Pancreas (tissue), 10 donors: Measurements from ENCODE around the gene KCNK3. TPM values are rescaled to one million over a fixed set of nuclear protein-coding genes. Genes with fewer than 3 reads are reported as not detected.
A peak's percentile ranks its signal among the peaks of the same experiment; 100 is the strongest.

Experiments used
- ATAC-seq, 4 donors: fragments of 200-7000 bp; cut with Tn5 transposase; one replicate each; pipeline versions ENCODE4 v1.8.0 to v1.9.1; 2020; ENCODE audit warnings: mild to moderate bottlenecking in 4 of 4, moderate library complexity in 4 of 4
- DNase-seq, 6 donors: peaks; one replicate each; pipeline ENCODE4 v3.0.0-alpha.2; 2020
- FAIRE-seq: peaks from 2 replicates; lab custom pipeline; 2012; peaks lifted over from hg19 to GRCh38; lab: Jason Lieb, UNC
- H3K27ac ChIP-seq, 4 donors: fragments of 200-600 bp; sonication (generic); 1 replicate in 3 of 4; 2 replicates in 1 of 4; pipeline versions ENCODE4 v1.5.0 to v1.8.0; 2020
- H3K27me3 ChIP-seq, 4 donors: fragments of 200-600 bp; one replicate each; pipeline ENCODE4 v1.8.0; 2021
- H3K36me3 ChIP-seq, 3 donors: fragments of 200-600 bp; sonication (generic) in 1 of 3; one replicate each; pipeline versions ENCODE4 v1.5.0 to v1.8.0; 2020 to 2021
- H3K4me1 ChIP-seq, 3 donors: fragments of 200-600 bp; one replicate each; pipeline ENCODE4 v1.8.0; 2021
- H3K4me3 ChIP-seq, 4 donors: fragments of 200-600 bp; sonication (generic) in 2 of 4; one replicate each; pipeline versions ENCODE4 v1.5.0 to v1.8.0; 2020 to 2021
- H3K9me3 ChIP-seq, 4 donors: fragments of 200-600 bp; one replicate each; pipeline ENCODE4 v1.8.0; 2021
- WGBS, 2 donors: extraction: QIAGEN DNeasy Blood & Tissue Kit; methylation state at CpG; one replicate each; pipeline ENCODE4 v1.1.7; 2013; 5-methylcytosine and 5-hydroxymethylcytosine counted together
- intact Hi-C, 3 donors: fragments of 100-400 bp; cut with DNase I; formaldehyde crosslinking; loops; one replicate each; pipeline versions ENCODE4 v1.11.1 to v1.14.2; 2022
- polyA plus RNA-seq, 2 donors: library from polyadenylated mRNA; stranded (reverse); fragments of 200-250 nt; gene quantifications; one replicate each; pipeline ENCODE4 v1.2.3, GENCODE V29; 2013
- total RNA-seq, 6 donors: library from RNA; stranded (reverse); fragmentation: NEBNext Ultra II Directional in 4 of 6; extraction: Animal tissue kit (Norgen Biotek cat#: 25700) in 4 of 6; gene quantifications; one replicate each; pipeline versions ENCODE4 v1.2.1 to v1.2.4, GENCODE V29; 2021 to 2023
- TF ChIP-seq, protein P1 (sequence below), 4 donors: fragments of 200-600 bp; sonication (generic) in 3 of 4; IDR thresholded peaks; one replicate each; pipeline versions ENCODE4 v1.5.0 to v1.8.0; 2021; ENCODE audit warnings: antibody characterized with exemption in 4 of 4
- donor health status: healthy with polysubstance abuse.
- donor health status: DM: no; HTN: no; CAD: no; lungs with moderate emphysema.
- donor health status: DM: no; HTN: no; CAD: no.
- donor health status: control.
- donor health status: control.
- donor health status: Bipolar disorder and iron deficiency.
- donor health status: DM: yes; HTN: yes; CAD: no.
- donor health status: DM: no; HTN: no; CAD: no.
- donor health status: DM: no; HTN: no; CAD: no.
- donor health status: DM: yes; HTN: yes; CAD: no.

KCNK3 gene
- total and polyA plus RNA-seq, 8 donors = 7.5 to 46.4 (median 30.2) TPM

DNA sequence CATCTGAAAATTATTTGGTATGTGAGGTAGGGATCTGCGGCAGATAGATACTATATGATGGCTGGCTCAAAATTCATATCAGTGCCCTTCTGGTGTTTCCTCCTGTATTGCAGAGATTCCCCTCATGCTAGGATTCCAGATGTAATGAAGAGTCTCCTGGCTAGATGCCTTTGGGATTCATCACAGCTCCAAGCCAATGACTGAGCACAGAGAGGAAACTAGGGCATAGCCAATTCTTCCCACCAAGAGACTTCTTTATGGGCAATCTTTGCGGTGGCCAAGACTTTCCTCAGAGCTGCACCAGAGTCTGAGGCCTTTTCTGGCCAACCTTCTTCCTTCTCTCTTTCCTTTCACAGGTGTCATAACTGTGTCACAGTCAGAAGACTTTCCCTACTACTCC is 25.9 kb upstream of the KCNK3 start:
- Histone ChIP-seq H3K9me3 (no peaks in the 10 kb centered on the region), H3K27me3 (no peaks in the 10 kb centered on the region), H3K4me3 (no peak overlapping the region), H3K36me3 (no peaks in the 10 kb centered on the region), H3K4me1 (no peaks in the 10 kb centered on the region), H3K27ac (no peak overlapping the region)
- DNase-seq (no peak), ATAC-seq (no peak), FAIRE-seq (no peak)
- intact Hi-C loops = no loop called here
- 50 to 75% methylated on average over 2 of the region's 2 CpGs for WGBS, 2 donors
- TF ChIP-seq, protein P1, sequence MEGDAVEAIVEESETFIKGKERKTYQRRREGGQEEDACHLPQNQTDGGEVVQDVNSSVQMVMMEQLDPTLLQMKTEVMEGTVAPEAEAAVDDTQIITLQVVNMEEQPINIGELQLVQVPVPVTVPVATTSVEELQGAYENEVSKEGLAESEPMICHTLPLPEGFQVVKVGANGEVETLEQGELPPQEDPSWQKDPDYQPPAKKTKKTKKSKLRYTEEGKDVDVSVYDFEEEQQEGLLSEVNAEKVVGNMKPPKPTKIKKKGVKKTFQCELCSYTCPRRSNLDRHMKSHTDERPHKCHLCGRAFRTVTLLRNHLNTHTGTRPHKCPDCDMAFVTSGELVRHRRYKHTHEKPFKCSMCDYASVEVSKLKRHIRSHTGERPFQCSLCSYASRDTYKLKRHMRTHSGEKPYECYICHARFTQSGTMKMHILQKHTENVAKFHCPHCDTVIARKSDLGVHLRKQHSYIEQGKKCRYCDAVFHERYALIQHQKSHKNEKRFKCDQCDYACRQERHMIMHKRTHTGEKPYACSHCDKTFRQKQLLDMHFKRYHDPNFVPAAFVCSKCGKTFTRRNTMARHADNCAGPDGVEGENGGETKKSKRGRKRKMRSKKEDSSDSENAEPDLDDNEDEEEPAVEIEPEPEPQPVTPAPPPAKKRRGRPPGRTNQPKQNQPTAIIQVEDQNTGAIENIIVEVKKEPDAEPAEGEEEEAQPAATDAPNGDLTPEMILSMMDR (IDR thresholded peaks at IDR 0.05) = no peak

DNA sequence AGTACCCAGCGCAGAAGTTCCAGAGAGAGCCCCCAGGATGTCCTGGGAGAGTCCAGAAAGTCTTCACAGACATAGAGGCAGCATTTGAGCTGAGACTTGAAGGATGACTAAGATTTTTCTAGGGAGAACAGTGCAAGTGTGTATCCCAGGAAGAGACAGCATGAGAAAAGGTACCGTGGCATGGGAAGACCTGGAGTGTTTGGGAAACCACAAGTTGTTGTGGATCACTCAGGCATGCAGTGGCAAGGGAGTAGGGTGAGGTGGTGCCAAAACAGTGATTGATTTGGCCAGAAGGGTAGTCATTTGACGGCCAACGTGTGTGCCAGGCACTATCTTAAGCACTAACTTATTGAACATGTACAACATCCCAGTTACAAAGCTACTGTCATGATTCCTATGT is 24.5 kb upstream of the KCNK3 start:
- H3K27me3 ChIP-seq = no peaks in the 10 kb centered on the region

DNA sequence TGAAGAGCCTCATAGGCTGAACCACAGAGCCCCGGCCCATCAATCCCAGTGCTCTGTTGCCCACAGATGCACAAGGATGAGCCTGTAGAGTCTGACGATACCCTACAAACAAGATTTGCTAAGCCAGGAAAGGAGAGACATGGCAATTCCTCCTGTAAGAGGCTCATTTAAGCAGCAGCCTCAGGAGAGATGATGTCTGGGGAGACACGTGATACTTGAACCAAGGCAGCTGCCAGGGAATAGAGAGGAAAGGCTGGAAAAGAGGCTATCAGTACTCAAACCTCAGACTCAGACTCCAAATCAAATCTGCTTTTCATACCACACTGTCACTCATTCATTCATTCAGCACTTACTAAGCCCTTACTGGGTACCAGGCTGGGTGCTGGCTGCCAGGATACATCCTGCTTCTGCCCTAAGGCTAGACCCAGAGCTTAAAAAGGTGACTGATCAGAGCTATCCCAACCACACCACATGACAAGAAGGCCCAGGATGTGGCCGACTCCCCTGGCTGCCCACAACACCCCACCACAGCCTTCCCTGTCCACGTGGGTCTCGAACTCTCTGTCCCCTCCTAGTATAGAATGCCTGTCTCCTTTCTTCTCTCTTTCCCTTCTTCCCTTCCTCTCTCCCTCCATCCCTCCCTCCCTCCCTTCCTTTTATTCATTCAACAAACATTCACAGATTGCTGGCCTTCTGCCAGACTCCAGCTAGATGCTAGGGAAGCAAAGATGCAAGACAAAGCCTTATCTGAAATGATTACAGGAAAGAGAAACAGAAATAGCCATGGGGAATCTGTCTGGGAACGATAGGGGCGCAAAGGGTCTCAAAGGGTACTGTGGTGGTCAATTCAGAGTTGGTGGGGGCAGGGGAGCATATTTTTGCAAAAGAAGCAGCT is 23.4 kb upstream of the KCNK3 start:
- intact Hi-C loops = no loop called here
- Histone ChIP-seq H3K27me3 (no peaks in the 10 kb centered on the region), H3K36me3 (no peaks in the 10 kb centered on the region), H3K4me1 (no peaks in the 10 kb centered on the region), H3K27ac (no peak overlapping the region), H3K9me3 (no peaks in the 10 kb centered on the region), H3K4me3 (no peak overlapping the region)
- WGBS, 2 donors = 80 to 83% methylated on average over 8 of the region's 8 CpGs
- FAIRE-seq (no peak), DNase-seq (no peak), ATAC-seq (no peak)
- TF ChIP-seq, protein P1 (IDR thresholded peaks at IDR 0.05) = no peak

More for the DNA sequence above, 24.5 kb upstream of the KCNK3 start:
- DNase-seq = no peak
- TF ChIP-seq, protein P1 (IDR thresholded peaks at IDR 0.05) = no peak
- Histone ChIP-seq H3K4me1 (no peaks in the 10 kb centered on the region), H3K9me3 (no peaks in the 10 kb centered on the region), H3K27ac (no peak overlapping the region), H3K4me3 (no peak overlapping the region), H3K36me3 (no peaks in the 10 kb centered on the region)
- 84 to 87% methylated on average over 4 of the region's 4 CpGs for WGBS, 2 donors
- no peak for FAIRE-seq
- ATAC-seq = no peak
- intact Hi-C loops = no loop called here

DNA sequence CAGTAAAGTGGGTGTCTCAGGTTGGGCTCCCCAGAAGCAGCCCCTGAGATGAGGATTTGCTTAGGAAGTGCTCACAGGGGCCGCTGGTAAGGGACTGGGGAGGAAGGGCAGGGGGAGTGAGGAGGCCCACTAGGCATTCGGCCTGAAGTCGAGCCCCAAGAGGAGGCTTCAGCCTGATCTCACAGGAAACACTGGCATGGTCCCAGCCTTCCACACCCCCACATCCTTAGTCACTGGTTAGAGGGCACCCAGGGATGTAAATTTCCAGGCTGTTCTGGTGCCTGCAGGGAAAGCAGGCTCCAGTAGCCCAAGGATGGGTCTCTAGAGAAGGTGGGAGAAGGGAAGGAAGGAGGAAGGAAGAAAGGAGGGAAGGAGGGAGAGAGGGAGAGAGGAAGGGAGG is 22.4 kb upstream of the KCNK3 start:
- no peak overlapping the region for H3K4me3 ChIP-seq
- no peaks in the 10 kb centered on the region for H3K36me3 ChIP-seq
- intact Hi-C loops = no loop called here
- FAIRE-seq (no peak), ATAC-seq (no peak), DNase-seq (no peak)
- TF ChIP-seq, protein P1 (IDR thresholded peaks at IDR 0.05) = no peak
- 69 to 80% methylated on average over 3 of the region's 3 CpGs for WGBS, 2 donors
- no peaks in the 10 kb centered on the region for H3K27me3 ChIP-seq
- H3K4me1 ChIP-seq = no peaks in the 10 kb centered on the region
- H3K9me3 ChIP-seq = no peaks in the 10 kb centered on the region
- H3K27ac ChIP-seq = no peak overlapping the region

DNA sequence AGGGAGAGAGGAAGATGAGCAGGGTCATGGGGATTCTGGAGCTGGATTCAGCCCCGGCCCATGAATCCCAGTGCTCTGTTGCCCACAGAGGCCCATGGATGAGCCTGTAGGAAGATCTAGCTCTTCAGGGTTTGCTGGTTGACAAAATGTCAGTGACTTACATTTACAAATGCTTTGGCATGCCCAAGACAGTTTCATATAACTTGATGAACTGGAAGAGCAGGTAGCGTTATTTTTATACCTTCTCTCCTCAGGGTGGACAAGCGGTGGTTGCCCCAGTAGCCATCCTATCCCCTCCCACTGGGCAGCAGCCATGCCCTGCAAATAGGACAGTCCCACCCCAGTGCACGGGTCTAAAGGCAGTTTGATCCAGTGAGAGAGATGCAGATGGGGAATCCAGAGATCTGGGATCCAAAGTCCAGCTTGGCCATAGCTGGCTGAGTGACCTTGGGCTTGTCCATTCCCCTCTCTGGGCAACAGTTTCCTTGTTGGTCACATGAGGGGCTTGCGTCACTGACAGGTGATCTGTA is 21.5 kb upstream of the KCNK3 start:
- H3K4me3 ChIP-seq = no peak overlapping the region
- 73 to 78% methylated on average over 5 of the region's 5 CpGs for WGBS, 2 donors
- ATAC-seq (peak in 3 of 4 donors; percentile 18 to 34 (median 27)), FAIRE-seq (no peak), DNase-seq (no peak)
- H3K36me3 ChIP-seq = no peaks in the 10 kb centered on the region
- no peaks in the 10 kb centered on the region for H3K4me1 ChIP-seq
- intact Hi-C loops = no loop called here
- no peaks in the 10 kb centered on the region for H3K27me3 ChIP-seq
- no peaks in the 10 kb centered on the region for H3K9me3 ChIP-seq
- TF ChIP-seq, protein P1 (IDR thresholded peaks at IDR 0.05) = no peak
- no peak overlapping the region for H3K27ac ChIP-seq
